Activated CD4-positive, alpha-beta T cell treated with anti-CD3 and anti-CD28 coated beads, Interleukin-2, amount 50 U/mL, for 16 hours (primary cell): ENCODE data around the gene IL24.
"Not testable (repeated sequence)": the region's sequence is repeated elsewhere in the genome, so short reads cannot be mapped to it uniquely, and the experiment has no call there.

Experiments used
- DNase-seq: peaks from one replicate; pipeline ENCODE4 v3.0.0-alpha.2; 2020

The IL24 gene, protein sequence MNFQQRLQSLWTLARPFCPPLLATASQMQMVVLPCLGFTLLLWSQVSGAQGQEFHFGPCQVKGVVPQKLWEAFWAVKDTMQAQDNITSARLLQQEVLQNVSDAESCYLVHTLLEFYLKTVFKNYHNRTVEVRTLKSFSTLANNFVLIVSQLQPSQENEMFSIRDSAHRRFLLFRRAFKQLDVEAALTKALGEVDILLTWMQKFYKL

DNA sequence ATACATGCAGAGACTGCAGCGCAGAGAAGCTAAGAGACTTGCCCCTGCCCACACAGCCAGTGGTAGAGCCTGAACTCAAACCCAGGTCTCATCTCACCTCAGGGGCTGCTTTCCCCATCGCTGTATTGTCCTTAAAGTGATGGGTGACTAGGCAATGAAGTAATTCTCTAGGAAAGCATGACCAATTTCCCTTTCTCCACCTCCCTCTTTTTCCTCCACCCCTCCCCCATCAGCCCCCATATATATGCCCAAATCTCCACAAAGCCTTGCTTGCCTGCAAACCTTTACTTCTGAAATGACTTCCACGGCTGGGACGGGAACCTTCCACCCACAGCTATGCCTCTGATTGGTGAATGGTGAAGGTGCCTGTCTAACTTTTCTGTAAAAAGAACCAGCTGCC, at the start of gene IL24:
TSS of gene IL24 (plus strand) at position 269 of the 400 bp plus-strand sequence. CDS start 390 bp downstream, outside the sequence.
- DNase-seq: peak; percentile 40

DNA sequence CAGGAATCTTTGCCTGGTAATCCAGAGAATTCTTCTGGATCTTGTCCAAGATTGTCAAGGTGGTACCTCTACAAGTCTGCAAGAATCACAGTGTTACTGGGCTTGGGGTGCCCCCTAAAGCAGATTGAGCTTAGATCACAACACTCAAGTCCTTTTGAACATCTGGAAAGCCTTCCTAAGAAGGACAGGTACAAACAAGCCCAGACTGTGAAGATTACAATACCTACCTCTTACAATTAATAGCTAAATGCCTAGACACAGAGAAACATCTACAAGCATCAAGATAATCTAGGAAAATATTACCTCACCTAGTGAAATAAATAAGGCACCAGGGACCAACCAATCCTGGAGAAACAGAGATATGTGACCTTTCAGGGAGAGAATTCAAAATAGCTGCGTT, 49.3 kb upstream of the IL24 start:
- DNase-seq: no peak

DNA sequence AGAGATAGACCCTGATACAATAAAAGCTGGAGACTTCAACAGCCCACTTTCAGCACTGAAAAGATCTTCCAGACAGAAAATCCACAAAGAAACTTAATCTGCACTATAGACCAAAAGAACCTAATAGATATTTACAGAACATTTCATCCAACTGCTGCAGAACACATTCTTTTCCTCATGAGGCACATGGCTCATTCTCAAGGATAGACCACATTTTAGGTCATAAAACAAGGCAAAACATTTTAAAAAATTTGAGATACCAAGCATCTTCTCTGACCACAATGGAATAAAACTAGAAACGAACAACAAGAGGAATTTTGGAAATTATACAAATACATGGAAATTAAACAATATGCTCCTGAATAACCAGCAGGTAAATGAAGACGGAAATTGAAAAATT, 46.8 kb upstream of the IL24 start:
- DNase-seq: no peak

DNA sequence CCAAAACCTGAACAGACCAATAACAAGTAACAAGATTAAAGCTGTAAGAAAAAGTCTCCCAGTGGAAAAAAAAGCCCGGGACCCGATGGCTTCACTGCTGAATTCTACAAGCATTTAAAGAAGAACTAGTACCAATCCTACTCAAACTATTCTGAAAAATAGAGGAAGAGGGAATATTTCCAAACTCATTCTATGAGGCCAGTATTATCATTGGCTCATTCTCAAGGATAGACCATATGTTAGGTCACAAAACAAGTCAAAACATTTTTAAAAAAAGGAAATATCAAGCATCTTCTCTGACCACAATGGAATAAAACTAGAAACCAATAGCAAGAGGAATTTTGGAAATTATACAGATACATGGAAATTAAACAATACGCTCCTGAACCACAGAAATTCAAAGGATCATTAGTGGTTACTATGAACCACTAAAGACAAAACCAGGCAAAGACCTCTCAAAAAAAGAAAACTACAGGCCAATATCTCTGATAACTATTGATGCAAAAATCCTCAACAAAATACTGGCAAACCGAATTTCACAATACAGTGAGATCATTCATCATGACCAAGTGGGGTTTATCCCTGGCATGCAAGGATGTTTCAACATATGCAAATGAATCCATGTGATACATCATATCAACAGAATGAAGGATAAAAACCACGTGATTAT, 45.8 kb upstream of the IL24 start:
- no peak for DNase-seq

DNA sequence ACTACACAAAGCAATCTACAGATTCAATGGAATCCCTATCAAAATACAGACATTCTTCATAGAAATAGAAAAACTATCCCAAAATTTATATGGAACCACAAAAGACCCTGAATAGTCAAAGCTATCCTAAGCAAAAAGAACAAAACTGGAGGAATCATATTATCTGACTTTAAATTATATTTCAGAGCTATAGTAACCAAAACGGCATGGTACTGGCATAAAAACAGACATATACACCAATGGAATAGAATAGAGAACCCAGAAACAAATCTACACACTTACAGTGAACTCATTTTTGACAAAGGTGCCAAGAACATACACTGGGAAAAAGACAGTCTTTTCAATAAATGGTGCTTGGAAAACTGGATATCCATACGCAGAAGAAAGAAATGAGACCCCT, 44.6 kb upstream of the IL24 start:
- DNase-seq: not testable (repeated sequence)

DNA sequence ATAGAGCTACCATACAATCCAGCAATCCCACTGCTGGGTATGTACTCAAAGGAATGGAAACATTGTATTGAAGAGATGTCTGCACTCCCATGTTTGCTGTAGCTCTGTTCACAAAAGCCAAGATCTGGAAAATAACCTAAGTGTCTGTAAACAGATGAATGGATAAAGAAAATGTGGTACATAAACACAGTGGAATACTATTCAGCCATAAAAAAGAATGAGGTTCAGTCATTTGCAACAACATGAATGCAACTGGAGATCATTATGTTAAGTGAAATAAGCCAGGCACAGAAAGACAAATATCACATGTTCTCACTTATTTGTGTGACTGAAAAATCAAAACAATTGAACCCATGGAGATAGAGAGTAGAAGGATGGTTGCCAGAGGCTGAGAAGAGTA, 43.5 kb upstream of the IL24 start:
- not testable (repeated sequence) for DNase-seq

DNA sequence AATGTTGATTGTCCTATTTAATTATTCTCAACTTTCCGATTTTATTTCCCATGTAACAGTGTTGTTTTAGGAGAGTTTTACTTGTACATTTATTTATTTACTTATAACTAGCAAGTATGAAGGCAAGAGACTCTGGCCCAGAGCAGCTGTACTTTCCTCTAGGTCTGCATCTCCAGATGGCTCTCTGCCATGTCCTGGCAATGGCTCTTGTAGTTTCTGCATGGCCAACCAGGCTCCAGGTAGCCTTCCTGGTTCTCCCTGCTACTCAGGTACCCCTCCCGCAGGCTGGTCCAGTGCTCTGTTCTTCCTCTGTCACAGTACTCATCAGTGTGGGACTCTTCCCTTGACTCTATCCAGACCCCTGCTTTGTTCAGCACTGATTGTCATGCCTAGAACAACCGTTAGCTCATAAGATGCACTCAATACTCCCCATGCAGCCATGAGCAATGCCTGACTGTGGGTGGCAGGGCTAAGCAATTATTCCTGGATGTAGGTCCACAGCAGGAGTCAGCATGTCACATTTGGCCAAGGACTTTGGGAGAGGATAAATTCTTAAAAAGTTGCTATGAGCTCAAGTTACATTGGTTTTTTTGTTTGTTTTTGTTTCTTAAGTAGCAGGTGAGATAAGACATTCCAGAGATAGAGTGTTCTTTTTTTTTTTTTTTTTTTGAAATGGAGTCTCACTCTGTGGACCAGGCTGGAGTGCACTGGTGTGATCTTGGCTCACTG, 42.7 kb upstream of the IL24 start:
- DNase-seq: no peak

DNA sequence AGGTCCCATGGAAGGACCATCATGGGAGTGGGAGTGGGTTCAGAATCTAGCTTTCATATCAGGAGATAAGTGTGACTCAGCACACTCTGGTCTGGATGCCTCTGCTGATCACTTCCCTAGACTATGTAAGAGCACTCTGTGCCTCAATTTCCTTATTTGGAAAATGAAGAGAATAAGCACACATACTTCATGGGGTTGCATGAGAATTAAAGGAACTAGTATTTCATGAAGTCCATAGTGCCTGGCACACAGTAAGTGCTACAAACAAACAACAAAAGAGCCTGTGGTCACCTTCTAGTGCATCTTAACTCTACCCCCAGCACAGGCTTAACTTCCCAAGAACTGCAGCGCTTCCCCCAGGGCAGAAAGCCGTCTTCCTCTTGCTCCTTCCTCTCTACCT, 41.4 kb upstream of the IL24 start:
- no peak for DNase-seq

DNA sequence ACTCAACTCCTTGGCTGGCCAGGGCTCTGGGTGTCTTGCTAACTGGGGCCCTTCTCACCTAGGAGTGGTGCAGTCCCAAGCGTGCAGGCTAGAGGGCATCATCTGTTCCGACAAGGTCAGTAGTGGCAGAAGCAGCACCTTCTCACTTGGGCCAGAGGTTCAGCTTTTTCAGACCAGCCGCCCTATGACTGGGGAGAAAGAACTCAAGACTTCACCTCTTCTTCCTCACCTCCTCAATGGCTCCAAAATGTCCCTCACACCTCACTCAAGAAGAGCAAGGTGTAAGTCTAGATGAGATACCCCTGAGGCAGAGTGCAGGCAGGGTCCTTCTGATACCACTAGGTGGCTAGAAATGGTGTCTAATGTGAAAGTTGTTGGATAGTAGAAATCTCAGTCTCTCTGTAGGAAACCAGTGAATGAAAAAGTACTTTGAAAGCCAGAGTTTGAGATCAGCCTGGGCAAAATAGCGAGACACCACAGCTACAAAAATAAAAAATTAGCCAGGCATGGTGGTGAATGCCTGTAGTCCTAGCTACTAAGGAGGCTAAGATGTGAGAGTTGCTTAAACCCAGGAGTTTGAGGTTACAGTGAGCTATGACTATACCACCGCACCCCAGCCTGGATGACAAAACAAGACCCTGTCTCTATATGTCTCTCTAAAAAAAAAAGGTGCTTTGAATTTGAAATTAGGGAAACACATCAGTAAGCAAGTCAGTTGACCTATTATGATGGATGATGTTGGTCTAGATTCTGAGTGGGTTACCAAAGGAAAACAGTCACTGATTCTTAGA, 40.4 kb upstream of the IL24 start:
- DNase-seq: no peak

DNA sequence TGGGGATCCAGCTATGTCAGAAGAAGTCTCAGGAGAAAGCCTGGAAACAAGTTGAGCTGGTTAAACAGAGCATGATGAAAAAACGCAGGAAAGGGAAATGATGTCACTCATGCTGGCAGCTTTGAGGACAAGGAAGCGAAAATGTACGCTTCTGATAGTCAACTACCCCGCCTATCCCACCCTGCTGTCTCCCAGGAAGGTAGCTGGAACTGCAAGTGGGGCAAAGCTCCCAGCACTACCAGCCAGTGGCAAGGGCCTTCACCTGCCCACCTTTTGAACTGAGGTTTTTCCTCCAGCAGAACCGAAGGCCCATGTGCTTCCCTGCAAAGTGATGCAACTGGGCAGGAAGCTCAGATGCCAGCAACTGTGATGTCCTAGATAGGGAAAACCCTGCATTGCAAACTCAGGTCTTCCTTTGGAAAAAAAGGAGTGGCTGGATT, 38.1 kb upstream of the IL24 start:
- no peak for DNase-seq

DNA sequence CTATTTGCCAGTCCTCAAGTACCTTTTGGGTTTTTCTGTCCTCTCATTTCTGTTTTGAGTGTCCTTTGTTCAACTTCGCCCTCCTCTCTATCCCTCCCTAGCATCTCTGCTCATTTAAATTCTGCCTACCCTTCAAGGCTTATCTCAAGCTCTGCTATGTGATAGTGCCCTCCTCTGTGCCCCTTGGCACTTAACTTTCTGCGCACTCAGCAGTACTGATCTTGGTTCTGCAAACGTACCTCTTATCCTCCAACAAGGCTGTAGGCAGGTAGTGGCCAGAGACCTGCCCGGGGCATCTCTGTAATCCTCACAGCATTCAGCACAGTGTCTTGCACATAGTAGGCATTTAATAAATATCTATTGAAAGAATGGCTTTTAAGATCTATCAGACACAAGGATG, 37.1 kb upstream of the IL24 start:
- DNase-seq: no peak

DNA sequence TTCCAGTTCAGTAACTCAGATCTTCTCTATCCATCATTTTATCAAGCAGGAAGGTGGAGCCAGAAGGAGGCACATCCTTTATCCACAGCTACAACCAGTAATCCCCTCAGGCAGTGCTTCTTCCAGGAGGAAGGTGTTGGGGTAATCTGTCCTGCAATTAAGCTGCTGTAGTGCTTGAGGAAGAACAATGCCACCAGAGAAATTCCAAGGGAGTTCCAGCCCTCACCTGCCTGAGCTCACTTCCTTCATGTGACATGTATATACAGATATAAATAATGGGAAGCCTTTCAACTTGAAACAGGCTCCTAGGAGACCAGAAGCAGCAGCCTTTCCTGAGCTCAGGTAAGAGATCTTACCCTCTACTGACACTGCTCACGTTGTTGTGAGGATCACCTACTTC, 34.0 kb upstream of the IL24 start:
- no peak for DNase-seq

DNA sequence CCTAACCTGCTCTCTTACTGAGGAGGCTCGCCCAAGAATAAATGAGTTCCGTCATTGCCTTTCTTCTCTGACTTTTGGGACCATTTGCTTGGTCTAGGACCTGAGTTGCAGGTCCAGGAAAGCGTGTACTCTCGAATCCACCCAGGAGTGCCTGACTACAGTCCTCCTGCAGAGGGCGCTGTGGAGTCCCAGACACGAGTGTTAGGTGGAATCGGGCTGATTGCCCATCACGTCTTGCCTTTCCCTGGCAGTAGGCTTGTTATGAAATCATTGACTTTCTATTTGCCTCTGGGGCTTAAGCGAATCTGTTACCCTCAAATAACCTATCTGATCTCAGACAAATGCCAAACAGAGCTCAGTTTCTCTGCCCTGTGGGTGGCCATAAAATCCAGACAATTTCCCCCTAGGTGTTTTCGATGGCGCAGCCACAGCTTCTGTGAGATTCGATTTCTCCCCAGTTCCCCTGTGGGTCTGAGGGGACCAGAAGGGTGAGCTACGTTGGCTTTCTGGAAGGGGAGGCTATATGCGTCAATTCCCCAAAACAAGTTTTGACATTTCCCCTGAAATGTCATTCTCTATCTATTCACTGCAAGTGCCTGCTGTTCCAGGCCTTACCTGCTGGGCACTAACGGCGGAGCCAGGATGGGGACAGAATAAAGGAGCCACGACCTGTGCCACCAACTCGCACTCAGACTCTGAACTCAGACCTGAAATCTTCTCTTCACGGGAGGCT, 32.1 kb upstream of the IL24 start, which contains the start of gene IL20:
TSS of gene IL20 (plus strand) at position 685 of the 733 bp plus-strand sequence. CDS start 230 bp downstream, outside the sequence.
- DNase-seq: peak; percentile 74

DNA sequence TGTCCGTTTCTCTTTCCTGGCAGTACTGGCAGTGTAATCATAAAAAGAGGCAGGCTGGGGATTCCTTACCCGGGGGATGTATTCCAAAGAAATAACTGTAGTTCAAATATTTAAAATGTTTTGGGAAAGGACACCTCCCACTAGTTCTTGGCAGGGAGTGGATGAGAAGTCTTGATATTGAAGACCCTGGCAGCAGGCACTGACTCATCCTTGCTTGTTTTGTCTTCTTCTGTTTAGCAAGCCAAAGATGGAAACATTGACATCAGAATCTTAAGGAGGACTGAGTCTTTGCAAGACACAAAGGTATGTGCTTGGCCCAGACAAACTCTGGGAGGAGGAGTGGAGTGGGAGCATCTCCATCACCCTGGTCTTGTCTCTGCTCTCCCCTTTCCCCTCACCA, 31.2 kb upstream of the IL24 start:
- DNase-seq: no peak

DNA sequence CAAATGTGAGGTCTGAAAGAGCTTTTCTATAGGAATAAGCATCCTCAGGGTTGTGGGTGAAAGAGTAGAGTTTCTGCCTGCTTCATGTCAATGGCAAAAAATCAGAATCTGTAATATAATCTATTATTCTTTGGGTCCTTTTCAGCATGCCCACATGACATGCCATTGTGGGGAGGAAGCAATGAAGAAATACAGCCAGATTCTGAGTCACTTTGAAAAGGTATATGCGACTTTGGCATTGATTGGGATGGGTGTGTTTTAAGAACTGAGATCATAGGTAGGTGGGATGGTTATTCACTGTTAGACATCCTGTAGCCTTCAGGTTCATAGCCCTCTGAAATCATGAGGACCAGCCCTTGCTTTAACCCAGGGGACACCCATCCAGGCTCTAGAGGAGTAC, 30.0 kb upstream of the IL24 start:
- no peak for DNase-seq

DNA sequence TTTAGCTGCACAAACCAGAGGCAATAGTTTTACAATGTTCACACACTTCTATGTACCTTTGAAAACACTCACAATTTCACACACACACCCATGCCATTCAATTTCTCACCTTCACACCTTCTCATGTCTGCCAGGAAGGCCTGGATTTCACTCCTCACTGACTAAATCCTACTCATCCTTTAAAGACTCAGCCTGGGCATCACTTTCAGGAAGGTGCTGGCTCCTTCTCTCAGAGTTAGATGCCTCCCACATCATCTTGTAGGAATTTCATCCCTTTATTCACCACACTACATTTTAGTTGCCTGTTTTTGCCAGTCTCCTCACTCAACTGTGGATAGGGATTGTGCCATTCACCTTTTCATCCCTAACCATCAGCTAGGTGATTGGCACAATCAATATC, 29.5 kb upstream of the IL24 start:
- DNase-seq: no peak

DNA sequence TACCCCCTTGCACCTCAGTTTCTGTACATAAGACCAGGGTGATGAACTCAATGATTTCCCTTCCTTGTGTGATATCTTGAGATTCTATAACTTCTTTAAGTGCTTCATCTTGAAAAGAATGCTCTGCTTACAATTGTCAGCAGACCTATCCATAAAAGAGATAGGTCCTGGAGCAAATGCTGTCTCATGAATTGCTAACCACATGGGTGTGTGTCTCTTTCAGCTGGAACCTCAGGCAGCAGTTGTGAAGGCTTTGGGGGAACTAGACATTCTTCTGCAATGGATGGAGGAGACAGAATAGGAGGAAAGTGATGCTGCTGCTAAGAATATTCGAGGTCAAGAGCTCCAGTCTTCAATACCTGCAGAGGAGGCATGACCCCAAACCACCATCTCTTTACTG, 29.0 kb upstream of the IL24 start:
- DNase-seq: no peak

DNA sequence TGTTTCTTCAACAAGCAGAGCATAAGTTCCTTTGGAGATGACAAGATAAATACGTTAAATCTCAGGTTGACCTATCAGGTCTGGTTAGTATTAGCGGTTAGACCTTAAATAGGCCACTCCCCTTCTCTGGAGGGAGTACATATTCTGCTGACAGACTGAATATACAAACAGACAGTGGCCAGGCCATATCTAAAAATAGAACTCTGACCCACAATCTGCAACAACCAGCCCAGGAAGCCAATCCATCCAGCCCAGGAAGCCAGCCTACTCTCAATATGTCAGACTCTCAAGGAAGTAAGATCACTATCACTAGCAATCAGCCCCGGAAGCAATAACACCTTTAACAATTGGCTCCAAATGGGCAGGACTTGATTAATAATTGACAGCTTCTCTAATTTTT, 25.1 kb upstream of the IL24 start:
- DNase-seq: no peak

DNA sequence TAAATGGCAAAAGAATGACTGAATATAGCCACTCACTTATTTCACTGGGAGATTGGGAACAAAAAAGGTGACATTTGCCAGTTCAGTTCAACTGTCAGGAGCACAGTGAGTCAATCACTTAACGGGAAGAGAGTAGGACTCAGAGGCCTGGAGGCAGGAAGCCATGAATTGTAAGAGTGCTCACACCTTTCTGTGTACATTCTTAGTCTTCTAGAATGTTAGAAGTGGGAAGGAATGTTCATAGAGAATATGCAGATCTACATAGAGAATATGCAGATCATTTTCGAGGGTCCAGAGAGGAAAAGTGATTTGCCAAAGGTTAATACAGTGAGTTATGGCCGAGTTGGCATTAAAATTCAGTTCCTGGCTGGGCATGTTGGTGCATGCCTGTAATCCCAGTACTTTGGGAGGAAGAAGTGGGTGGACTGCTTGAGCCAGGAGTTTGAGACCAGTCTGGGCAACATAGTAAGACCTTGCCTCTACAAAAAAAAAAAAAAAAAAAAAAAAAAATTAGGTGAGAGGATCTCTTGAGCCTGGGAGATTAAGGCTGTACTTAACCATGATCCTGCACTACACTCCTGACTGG, 23.5 kb upstream of the IL24 start:
- no peak for DNase-seq

DNA sequence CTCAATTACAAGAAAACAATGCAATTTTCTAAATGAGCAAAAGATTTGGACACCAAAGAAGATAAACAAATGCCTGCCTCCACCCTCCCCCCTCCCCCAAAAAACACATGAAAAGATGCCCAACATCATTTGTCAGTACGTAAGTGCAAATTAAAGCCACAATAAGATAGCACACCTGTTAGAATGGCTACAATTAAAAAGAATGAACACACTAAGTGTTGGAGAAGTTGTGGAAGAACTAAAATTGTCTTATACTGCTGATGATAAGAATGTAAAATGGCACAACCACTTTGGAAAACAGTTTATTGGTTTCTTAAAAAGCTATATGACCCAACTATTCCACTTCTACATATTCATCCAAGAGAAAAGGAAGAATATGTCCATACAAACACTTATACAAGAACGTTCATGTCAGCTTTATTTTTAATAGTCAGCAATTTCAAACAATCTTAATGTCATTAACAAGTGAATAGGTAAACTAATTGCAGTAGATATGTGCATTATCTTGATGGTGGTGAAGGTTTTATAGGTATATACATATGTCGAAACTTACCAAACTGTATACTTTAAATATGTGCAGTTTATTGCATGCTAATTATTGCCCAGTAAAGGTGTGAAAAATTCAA, 21.4 kb upstream of the IL24 start:
- DNase-seq: no peak

DNA sequence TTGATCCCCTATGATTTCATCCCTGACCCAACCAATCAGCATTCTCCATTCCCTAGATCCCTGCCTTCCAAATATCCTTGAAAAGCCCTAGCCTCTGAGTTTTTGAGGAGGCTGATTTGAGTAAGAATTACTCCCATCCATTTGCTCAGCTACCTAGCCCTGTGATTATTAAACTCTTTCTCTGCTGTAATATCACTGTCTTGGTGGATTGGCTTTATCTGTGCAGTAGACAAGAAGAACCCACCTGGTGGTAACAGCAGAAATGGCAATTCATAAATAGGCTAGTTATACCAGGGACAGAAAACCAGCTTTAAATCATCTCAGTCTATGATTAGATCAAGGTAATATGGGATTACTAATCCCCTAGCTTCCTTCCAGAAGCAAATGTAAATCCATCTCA, 18.8 kb upstream of the IL24 start:
- no peak for DNase-seq

DNA sequence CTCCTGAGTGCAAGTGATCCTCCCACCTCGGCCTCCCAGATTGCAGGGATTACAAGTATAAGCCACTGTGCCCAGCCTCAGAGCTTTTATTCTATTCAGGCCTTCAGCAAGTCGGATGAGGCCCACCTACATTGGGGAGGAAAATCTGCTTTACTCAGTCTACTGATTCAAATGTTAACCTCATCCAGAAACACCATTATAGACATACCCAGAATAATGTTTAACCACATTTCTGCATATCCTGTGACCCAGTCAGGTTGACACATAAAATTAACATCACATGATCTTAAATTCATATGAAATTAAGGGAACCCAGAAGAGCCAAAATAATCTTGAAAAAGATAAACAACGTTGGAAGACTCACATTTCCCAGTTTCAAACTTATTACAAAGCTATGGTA, 16.9 kb upstream of the IL24 start:
- DNase-seq: no peak
